GM20000 (cell line): ENCODE measurements around the gene RGL1.

Source experiments
- DNase-seq: peaks from one replicate; pipeline ENCODE4 v3.0.0; 2012; ENCODE audit warnings: low spot score
- TF ChIP-seq, protein P1 (sequence below): IDR thresholded peaks from 2 replicates; pipeline ENCODE4 v1.5.1; 2012; ENCODE audit warnings: mild to moderate bottlenecking, control low read depth; ENCODE audit errors: extremely low read depth, missing control alignments

The RGL1 gene

GRCh38 chr1:183845681-183846080, 40.8 kb downstream of the RGL1 start:
- TF ChIP-seq, protein P1, sequence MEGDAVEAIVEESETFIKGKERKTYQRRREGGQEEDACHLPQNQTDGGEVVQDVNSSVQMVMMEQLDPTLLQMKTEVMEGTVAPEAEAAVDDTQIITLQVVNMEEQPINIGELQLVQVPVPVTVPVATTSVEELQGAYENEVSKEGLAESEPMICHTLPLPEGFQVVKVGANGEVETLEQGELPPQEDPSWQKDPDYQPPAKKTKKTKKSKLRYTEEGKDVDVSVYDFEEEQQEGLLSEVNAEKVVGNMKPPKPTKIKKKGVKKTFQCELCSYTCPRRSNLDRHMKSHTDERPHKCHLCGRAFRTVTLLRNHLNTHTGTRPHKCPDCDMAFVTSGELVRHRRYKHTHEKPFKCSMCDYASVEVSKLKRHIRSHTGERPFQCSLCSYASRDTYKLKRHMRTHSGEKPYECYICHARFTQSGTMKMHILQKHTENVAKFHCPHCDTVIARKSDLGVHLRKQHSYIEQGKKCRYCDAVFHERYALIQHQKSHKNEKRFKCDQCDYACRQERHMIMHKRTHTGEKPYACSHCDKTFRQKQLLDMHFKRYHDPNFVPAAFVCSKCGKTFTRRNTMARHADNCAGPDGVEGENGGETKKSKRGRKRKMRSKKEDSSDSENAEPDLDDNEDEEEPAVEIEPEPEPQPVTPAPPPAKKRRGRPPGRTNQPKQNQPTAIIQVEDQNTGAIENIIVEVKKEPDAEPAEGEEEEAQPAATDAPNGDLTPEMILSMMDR: no peak
- no peak for DNase-seq

- no peak for DNase-seq
- TF ChIP-seq, protein P1: no peak
Measured at GRCh38 chr1:183847641-183848040, 42.7 kb downstream of the RGL1 start.

DNA sequence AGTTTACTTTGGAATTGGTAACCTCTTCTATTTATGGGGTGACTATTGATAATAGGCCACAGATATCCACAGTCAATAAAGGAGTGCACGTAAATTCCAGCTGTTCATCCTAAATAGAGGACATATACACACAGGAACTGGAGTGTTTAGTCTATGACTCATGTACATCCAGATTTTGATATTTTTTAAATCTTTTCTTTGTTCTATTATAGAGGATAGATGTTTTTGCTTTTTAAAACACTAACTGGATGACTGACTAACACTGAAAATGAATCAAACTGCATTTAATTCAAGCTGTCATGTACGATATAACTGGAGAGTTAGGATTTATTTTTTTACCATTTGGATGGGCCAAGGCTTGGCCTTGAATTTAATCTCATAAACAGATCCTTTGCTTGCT, 45.9 kb downstream of the RGL1 start:
- no peak for DNase-seq
- TF ChIP-seq, protein P1: no peak

- TF ChIP-seq, protein P1: no peak
- DNase-seq: no peak
Measured at GRCh38 chr1:183859119-183859518, 54.2 kb downstream of the RGL1 start.

DNA sequence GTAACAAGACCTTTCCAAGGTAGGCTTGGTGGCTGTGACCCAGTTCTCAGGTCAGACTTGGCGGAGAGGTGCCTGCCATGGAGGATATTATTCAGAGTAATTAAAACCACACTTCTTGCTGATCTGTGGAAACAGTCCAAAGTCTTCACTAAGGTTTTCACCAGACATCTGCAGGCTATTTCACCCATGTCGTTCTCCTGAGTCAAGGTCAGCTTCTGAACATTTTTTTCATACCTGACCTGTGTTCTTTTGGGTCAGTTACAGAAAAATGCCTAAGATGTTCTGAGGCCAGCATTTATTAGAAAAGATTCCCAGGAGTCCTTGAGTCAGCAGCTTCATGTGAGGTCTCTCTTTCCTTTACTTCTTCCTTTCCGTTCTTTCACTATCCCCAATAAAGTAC, 54.9 kb downstream of the RGL1 start:
- TF ChIP-seq, protein P1: no peak
- DNase-seq: no peak

GRCh38 chr1:183862967-183863366, 58.0 kb downstream of the RGL1 start:
- DNase-seq: no peak
- TF ChIP-seq, protein P1: no peak

DNA sequence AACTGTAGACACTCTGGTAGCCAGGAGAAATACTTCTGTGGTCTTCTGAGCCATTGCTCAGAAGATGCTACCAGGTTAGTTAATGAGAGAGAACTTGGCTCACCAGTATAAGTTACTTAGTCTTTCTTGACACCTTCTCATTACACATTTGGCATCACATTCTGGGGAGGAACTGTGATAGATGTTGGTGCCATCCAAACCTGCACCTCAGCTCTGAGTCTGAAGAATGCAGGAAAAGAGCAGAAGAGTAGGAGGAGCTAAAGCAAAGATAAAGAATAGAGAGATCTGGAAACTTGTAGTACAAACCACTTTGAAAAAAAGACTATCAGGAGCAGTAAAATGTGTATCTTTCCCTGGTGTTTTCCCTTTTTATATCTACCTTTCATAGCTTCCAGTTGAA, 58.9 kb downstream of the RGL1 start:
- no peak for DNase-seq
- TF ChIP-seq, protein P1: no peak
